ENCODE measurements around the gene PHF12.

GRCh38 chr17:28878158-28878910 lies 73.0 kb downstream of the PHF12 start:
- TF ChIP-seq CTCF (IDR thresholded peaks at IDR 0.05) = no peak
- no peak for TF ChIP-seq POLR2A (IDR thresholded peaks at IDR 0.05)
- TF ChIP-seq EP300 (IDR thresholded peaks at IDR 0.05) = no peak
